Limb (tissue), 2 donors: ENCODE measurements around the gene CCDC51.

ENCODE experiments used
- DNase-seq, 2 donors: peaks; one replicate each; pipeline ENCODE4 v3.0.0-alpha.2; 2016; ENCODE audit errors: extremely low spot score in 2 of 2

Gene CCDC51

DNA sequence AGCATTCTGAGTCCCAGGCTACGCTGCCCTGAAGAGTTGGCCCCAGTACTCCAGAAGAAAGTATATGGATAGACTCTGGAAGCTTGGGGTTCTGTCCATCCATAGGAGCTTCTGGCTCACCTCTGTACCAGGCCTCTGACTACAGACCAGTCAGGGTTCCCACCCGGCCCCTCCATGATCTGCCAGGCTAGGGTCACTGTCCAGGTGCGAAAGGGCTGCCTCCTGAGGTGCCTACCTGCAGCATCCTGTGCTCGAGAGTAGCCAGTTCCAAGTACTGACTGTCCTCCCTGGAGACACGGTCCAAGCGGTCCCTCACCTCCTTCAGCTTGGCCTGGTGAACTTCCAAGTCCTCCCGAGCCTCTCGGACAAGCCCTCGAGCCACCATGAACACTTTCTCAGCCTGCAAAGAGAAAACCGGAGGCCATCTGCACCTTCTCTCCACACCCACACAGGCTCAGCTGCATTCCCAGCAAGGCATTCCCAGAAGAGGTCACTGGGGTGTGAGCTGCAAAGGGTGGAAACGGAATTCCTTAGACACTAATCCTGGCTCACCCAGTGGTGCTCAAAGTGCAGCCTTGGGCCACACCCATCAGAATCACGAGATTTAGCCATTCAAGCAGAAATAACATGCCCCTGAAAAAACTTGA, 6.3 kb downstream of the CCDC51 start:
- peak in 1 of 2 donors; percentile 27 for DNase-seq

DNA sequence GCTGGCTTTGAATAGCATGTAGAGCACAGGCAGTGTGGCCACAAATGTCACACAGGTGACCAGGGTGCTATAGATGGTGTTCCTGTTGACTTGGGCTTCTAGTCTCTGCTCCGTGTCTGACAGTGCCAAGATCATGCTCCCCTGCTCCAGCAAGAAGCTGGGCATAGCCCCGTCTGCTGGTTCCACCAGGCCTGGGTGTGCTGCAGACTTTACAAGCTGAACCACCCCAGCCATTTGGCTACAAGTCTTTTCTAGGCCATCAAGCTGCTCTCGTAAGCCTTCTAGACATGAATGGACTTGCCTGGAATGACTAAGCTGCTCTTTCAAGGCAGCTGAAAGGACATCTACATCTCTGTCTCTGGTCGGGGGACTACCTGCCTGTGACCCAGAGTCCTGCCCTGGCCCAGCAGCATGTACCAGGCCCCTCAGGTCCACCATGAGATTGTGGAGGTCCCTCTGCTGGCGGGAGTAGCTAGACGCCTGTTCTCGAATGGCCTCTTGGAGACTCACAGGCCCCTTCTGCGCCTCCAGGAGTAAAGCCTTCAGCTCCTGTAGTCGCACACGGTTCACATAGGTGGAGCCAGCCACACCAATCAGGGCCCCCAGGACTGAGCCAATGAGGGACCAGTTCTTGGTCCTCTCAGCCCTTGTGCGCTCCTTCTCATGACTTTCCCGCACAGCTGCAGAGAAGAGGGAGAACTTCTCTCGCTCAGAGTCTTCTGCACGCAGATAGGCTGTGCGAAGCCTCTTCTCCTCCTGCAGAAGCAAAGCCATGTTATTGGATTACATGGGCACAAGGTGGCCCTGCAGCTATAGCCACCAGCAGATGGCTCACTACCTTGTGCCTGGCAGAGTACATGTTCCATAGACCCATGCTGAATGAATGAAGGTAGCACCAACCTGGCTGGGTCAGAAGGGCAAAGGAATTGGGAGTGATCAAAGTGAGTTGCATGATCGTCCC, 7.2 kb downstream of the CCDC51 start:
- peak in 1 of 2 donors; percentile 29 for DNase-seq

DNA sequence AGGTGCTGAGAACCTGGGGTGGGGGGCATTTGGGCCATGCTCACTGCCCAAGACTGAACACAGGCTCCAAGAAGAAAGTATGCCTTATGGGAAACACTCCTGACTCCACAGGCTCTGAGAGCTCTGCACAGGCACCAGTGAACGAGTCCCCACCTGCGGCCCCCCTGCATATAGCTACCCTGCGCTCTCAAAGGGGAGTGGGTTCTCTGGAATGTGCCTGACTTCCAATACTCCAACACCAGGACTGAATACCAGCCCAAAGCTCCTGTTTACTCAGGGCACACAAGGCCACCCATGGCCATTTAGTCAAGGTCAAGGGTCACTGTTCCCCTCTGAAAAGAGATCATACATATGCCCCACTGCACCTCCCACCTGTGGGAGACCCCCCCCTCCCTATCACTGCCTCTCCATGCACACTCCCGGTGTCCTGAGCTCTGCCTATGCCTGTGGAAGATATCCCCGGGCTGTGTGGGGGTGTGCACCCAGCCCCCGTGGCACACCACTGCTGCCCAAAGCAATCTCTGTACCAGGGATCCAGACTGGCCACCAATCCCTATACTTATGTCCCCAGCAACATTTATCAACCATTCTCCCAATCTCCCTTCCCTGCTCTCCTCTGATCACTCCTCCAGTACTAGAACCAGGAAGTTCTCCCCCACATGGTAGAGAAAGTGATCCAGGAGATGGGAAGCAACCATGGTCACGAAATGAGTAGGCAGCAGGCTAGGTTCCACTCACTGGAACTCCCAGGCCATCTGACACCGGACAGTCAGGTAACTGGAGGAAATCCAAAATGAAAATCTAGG, 8.5 kb downstream of the CCDC51 start:
- no peak for DNase-seq

DNA sequence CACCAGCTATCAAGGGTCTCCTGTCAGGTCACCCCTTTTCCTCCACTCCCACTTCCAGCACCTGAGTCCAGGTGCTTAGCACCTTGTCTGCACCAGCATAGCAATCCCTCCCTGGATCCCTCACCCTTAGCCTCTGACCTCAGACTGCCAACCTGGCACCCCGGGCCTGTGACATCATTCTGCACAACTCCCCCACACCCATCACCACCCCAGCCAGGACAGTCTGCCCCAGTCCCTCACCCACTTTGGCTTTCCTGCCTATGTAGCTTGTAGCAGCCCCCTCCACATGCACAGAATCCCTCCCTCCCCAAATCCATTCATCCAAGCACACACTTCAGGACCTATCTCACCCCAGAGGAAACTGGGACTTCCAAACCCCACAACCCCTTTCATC, 9.2 kb downstream of the CCDC51 start:
- no peak for DNase-seq

DNA sequence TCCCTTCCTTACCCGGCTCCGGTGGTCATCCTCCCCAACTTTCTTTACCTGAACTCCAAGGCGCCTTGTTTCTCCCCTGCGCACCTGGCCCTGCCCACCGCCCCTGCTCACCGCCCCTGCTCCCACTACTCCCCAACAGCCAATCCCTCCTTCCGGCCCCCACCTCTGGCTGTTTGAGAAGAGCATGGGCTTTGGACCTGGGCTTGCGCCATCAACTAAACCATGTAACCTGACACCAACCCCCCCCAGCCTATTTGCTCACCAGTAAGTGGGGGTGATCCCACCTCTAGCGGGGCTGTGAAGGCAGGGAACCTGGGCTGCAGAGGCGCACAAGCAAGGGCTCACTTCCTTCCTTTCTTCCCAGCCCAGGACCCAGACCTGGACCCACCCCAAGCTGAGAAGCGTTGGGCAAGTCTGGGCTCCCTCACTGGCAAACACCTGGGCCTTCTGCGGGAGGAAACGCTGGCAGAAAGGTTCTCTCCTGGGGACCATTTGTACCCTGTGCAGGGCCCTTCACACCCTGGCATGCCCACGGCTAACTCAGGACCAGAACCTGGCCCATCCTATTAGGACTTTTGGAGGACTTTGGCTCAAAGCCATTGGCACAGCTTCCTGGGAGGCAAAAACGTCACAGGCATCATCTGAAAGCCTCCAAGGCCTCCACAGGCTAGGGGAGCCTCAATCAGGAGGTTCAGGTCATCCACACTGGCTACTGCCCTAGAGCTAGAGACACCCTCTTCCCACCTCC, 9.8 kb downstream of the CCDC51 start, which contains the start of gene PLXNB1:
PLXNB1 (minus strand) TSS at position 127 of the 748 bp plus-strand sequence. CDS start 5,475 bp downstream, outside the sequence.
- peak; percentile 29 to 83 for DNase-seq

DNA sequence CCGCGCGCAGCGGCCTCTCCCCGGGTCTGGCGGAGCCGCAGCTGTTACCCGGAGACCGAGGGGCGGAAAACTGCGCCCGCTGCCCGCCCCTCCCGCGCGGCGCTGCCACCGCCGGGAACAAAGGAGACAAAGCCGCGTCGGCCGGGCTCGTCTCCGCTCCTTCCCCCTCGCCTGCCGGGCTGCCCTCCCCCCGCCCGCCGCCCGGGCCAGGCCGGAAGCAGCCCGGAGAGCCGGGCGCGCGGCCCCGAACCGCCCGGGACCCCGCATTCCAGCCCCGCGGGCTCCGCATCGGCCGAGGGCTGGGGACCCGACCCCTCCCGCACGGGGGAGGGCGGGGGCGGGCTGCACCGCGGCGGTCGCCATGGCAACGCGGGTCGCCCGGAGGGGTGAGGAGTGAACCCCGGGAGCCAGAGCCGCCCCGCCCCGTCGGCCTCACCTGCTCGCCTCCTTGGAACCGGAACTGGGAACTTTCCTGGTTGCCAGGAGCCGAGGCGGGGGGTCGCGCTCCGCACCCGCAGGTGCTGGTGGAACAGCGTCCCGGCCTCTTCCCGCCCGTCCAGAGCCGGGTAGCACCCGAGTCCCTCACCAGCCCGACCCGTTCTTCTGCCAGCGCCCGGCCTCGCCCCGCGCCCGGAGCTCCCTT, 10.5 kb downstream of the CCDC51 start:
- DNase-seq: peak; percentile 15 to 84

DNA sequence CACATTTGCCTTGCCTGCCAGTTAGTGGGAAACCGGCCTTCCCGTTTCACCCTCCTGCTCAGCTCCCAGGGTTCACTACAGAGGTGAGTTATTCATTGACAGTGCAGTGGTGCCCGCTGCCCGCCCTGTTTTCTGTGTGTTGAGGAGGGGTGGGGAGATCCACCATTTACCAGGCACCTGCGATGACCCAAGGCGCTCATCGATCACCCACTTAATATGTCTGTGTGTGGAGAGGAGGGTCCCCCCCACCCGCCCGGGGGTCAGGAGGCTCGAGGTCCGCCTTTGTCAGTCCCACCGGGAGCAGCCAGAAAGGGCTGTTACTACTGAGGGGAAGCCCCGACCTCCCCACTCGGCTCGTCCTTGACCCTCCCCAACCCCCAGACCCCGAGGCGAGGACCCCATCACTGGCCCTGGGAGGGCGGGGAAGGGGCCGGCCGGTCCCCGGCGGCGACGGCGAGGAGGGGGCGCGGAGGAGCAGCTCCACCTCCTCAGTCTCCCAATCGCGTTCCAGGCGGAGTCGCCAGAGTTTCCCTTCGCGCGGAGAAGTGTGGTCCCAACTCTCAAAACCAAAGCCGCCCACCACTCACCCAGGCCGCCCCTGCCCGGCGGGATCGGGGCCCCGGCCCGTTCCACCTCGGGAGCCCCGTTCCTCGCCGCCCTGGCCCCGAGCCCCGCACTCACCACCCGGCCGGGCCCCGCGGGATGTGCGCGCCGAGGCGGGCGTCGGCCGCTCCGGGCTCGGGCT, 11.2 kb downstream of the CCDC51 start:
- peak; percentile 55 to 84 for DNase-seq

DNA sequence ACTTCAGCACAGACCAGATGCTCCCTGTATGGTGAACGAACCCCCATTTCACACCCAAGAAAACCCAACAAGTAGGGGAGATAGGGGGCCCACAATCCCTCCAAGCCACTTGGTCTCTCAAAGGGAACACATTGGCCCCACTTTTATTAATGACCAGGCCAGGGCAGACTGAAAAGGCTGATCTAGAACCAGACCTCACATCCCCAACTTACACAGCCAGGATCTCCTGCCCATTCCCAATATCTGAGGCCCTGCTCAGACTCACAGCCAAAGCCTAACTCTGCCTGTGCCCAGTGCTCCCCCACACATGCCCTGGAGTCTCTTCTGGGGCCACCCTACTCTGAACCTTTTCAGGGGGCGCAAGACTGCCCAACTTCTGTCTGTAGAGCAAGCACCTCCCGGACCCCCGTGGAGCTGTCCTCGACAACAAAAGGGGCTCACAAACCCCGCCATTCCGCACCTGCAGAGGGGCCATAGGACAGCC, 11.8 kb downstream of the CCDC51 start:
- DNase-seq: peak in 1 of 2 donors; percentile 44

DNA sequence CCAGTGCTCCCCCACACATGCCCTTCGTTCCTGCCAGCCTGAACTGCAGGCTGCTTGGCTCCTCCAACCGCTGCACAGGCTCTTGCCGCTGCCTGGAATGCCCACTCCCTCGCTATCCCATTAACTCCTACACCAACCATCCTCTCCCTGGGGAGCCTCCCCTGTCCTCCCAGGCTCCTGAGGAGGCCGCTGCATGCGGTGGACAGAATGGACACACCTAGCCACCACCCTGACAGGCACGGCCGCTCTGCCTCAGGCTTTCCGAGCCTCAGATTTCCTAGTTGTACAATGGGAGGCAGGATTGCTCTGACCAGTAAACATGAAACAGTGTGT, 12.3 kb downstream of the CCDC51 start:
- no peak for DNase-seq

DNA sequence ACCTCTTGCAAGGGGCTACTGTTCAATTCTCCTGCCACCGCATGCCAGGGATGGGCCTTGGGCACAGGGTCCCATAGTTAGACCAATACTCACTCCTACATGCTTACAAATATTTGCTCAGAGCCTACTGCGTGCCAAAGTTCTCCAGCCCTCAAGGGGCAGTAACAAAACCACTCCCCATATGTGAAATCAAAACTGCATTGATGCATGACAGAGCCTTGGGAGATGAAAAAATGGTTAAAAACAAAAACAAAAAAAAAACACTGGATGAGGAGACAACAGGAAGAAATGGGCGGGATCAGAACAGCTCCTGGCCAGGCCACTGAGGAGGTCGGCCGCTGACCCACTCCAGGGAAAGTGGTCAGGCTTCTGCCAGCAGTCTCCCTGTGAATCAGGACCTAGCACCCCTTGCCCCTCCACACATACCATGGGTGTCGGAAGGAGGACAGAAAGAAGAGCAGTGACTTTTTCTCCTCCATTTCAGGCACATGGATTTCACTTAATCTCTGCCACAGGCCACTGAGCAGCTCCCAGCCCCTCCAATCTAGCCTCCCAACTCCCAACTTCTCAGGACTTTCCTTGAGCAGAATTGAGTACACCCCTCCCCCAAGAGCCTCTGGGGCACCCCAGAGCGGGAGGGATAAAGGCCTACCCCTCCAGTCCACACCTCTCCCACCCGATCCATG, 12.8 kb downstream of the CCDC51 start:
- DNase-seq: no peak

DNA sequence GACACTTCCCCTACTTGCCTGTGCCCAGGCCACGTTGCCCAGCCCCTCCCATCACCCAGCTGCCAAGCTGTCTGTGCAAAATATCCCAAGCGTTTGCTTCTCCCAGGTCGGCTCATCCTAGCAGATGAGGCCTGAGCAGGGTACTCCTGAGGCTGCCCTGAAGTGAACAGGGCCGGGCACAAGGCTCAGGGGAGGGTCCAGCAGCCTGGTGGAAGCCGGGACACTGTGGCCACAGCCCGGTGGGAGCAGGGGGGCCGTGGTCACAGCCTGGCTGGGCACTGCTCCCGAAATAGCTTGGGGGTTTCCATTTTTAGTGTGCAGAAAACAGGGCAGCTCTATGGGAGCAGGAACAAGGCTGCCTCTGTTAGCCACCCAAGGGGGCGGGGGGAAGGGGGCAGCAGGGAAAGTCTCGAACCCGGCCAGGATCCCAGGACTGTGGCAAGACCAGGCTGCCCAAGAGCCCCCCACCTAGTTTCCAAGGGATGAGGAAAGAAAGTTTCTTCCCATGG, 13.5 kb downstream of the CCDC51 start:
- DNase-seq: peak; percentile 30 to 63

DNA sequence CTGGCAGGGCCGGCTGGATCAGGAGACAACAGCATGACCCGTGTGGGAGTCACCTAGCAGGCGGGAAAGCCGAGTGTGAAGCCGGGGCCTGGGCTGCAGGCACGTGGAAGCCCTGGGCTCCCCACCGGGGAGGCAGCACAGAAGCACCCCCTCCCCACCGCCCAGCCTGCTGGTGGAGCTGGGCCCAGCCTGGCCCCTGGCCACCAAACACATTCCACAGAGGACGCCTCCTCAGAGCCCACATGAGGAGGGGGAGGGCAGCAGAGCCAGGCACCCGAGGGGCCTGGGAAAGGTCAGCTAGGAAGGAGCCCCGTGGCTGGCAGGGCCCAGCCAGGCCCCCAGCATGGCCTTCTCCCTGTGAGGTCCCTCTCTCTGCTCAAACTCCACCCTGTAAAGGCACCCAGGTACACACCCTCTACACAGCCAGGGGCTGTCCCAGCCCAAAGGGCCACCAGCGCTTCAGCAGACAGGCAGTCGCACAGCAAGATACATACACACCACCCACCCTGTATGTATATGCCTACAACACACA, 14.6 kb downstream of the CCDC51 start:
- peak in 1 of 2 donors; percentile 62 for DNase-seq

DNA sequence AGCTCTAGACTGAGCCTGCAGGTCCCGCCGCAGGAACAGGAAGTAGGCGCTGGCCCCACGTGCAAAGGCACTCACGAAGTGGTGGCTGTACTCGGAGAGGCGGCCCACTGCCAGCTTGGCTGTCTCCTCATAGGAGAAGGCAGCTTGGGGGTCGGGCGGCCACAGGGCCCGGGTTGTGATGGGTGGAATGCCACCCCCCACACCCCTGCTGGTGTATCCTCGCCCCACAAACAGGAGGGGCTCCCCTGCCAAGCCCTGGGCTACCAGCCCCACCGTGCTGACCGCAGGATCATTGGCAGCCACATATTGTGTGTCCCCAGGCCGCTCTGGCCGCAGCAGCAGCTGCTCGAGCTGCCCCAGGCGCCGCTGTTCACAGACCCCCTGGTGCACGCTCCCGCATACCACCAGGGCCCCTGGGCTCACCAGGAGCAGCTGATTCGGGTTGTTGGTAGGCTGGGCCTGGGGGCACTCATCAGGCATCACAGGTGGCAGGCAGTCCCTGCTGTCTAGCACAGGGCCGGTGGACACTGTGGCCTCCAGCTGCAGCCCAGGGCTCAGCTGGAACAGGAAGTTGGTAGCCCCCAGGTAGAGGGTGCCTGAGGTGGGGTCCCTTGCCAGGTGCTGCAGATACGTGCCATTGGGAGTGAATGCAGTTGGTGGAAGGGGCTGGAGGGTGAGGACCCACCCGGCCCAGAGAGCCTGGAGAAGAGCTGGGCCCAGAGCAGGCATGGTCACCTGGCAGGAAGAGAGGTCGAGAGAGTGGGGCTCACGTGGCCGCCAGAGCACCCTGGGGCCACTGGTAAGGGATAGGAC, 15.8 kb downstream of the CCDC51 start:
- no peak for DNase-seq

DNA sequence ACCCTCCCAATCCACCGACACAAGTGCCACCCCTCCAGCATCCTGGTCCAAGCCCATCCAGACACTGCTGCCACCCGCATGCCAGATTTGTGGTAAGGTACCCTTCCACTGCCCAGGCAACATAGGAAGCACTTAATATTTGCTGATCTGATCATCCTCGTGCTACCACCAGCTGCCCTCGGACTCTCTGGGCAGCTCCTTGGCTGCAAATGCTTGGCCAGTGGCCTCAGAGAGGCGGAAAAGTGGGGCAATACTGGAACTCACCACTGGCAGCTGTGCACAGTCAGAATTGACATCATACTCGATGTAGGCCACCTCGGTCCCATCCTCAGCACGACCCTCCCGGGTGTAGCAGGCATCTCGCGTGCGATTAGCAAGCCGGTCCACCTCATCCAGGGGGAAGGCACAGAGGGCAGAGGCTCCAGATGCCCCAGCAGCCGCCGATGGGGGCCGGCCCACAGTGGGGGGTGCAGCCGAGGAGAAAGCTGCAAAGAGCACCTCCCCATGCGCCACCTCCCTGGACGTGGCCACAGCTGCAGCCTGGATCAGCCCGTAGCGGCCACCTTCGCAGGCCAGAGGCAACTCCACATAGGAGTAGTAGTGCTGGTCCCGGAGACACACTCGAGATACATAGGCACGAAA, 16.6 kb downstream of the CCDC51 start:
- DNase-seq: no peak

DNA sequence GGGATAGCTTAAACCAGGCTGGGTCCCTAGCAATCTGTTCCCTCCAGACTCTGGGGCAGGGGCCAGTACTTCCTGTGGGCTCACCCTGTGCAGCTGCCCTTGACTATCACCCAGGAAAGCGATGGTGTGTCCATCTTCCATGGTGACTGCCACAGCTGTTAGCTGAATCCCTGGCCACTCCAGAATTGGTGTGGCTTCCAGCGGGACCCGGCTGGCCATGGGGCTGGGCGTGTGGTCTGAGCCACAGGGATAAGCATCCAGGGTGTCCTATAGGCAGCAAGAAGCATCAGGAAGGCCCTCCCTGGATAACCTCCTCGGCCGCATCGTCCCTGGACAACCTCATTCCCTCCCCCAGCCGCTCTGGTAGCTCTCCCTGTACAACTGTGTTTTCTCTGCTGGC, 17.2 kb downstream of the CCDC51 start:
- no peak for DNase-seq

DNA sequence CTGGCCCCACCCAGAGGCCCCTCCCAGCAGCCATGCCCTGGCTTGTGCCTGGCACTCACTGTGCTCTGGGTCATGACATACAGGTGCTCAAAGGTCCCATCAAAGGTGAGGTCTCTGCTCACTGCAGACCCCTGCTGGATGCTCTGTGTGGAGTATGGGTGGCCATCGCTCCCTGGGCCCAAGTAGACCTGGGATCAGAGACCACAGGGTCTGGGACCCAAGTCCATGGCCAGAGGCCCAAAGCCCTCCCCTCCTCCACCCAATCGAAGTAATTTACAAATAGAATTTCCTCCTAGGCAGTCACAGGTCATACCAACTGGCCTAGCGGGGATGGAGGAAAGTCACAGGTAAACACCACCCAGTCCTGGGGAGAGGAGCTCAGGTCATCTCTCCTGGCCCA, 17.6 kb downstream of the CCDC51 start:
- DNase-seq: no peak

DNA sequence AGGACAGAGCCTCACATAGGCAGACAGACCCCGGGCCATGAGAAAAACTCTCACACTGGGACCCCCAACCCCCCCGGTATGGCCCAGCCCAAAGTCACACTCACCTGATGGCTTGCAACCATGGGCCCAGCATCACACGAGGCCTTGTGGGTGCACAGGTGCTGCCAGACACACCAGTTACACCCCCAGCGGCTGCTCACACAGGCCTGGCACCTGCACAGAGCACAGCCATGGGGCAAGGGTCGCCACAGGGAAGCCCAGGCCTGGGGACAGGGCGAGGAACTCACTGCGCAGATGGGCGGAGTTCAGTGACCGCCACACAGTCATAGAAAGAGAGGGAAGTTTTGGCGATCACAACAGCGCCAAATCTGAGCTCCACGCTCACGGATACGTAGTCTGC, 19.4 kb downstream of the CCDC51 start:
- no peak for DNase-seq
